DMS153 treated with DMSO at 0.1 percent for 48 hours (cell line): ENCODE measurements around the gene ZBTB39.

Experiments used
- DNase-seq: peaks from one replicate; lab custom pipeline; 2025; ENCODE audit not compliant: unreplicated experiment; lab: John Stamatoyannopoulos, UW

Gene ZBTB39

DNA sequence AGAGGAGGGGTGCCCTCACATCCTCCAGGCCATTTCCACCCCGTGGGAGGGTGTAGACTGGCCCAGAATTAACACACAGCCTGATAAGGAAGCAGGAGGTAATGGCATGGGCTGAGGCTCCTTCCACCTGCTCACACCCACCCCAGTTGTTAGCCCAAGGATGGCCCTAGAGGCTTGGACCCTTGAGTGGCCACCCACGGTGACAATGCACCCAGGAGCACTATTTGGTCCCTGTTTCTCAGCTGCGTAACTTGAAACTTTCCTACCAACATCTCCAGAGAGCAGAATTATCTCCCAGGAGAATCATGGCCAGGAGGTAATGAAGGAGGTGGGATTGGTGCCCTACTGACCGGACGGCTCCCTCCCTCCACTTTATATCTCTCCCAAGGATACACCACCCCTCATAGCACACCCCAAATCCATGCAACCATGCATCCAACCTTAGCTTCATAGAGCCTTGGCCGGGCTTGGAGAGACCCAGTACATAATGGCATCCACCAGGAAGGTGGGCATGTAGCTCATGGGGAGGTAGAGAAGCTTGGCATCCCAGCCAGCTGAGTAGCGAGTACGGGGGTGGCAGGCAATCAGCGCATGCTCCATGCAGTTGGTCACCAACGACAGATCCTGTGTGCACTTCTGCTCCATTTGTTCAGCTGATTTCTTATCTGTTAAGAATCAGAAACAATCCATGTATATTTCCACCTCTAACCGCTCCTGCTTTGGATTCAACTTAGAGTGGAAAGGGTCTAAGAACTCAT is 54.6 kb downstream of the ZBTB39 start:
- no peak for DNase-seq

DNA sequence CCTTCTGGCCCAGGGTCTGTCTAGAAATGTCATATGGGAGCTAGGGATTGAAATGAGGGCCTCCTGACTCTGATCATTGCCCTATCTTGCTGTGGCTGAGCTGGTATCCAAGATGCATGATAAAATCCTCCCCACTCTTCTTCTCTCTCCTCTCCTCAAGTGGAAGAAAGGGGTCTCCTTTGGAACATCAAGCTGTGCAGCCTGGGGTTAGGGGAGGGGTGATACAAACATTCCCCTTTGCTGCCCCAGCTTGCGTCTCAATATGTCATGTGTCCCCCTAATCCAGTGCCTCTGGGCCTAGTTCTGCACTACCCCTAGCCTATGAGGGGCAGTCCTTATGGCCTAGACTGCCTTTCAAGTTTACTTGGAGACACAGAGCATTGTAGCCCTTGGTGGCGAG is 57.5 kb downstream of the ZBTB39 start:
- DNase-seq, result no peak
